ENCODE data around the gene CDHR5. TPM values are rescaled to one million over a fixed set of nuclear protein-coding genes. Genes with fewer than 3 reads are reported as not detected.

Gene CDHR5
- total and polyA plus RNA-seq, 3 experiments from 2014 or later = not detected

- Histone ChIP-seq H3K4me1 (ENCODE audit: insufficient read depth, low read length) (no peaks in the 10 kb centered on the region), H3K4me3 (ENCODE audit: low read length) (no peak overlapping the region), H3K27me3 (ENCODE audit: insufficient read depth, low read length, poor library complexity, severe bottlenecking) (peaks cover 15% of the 10 kb centered on the region), H3K27ac (ENCODE audit: low read depth, low read length) (no peak overlapping the region), H3K36me3 (ENCODE audit: insufficient read depth, low read length) (no peaks in the 10 kb centered on the region), H3K9me3 (ENCODE audit: low read length) (no peaks in the 10 kb centered on the region)
- H3K36me3 Mint-ChIP-seq = peaks cover 0 to 9% (median 0%) of the 10 kb centered on the region in 3 donors
- H3K27me3 Mint-ChIP-seq = peaks cover 21 to 28% of the 10 kb centered on the region in 2 donors
- H3K27ac Mint-ChIP-seq = no peak overlapping the region
- no peaks in the 10 kb centered on the region for H3K9me3 Mint-ChIP-seq
- H3K4me3 Mint-ChIP-seq = peak overlapping the region in 2 of 7 donors; percentile 52 to 56
- peaks cover 4 to 22% (median 6%) of the 10 kb centered on the region in 3 donors for H3K4me1 Mint-ChIP-seq
- ChIA-PET POLR2A (no interaction called here), CTCF (no interaction called here)
- no peak for DNase-seq
Measured at GRCh38 chr11:640021-640706, 15.4 kb upstream of the CDHR5 start.

- no peak for DNase-seq
- H3K4me1 Mint-ChIP-seq = peaks cover 4 to 22% (median 6%) of the 10 kb centered on the region in 3 donors
- POLR2A ChIA-PET = no interaction called here
- H3K4me3 ChIP-seq (ENCODE audit: low read length) = no peak overlapping the region
- no peaks in the 10 kb centered on the region for H3K4me1 ChIP-seq (ENCODE audit: insufficient read depth, low read length)
- H3K27me3 Mint-ChIP-seq = peaks cover 23 to 30% of the 10 kb centered on the region in 2 donors
- H3K27ac ChIP-seq (ENCODE audit: low read depth, low read length) = no peak overlapping the region
- H3K9me3 Mint-ChIP-seq = no peaks in the 10 kb centered on the region
- peaks cover 15% of the 10 kb centered on the region for H3K27me3 ChIP-seq (ENCODE audit: insufficient read depth, low read length, poor library complexity, severe bottlenecking)
- H3K9me3 ChIP-seq (ENCODE audit: low read length) = no peaks in the 10 kb centered on the region
- no peaks in the 10 kb centered on the region for H3K36me3 ChIP-seq (ENCODE audit: insufficient read depth, low read length)
- peaks cover 0 to 9% (median 0%) of the 10 kb centered on the region in 3 donors for H3K36me3 Mint-ChIP-seq
- no peak overlapping the region for H3K27ac Mint-ChIP-seq
- CTCF ChIA-PET = no interaction called here
- H3K4me3 Mint-ChIP-seq = no peak overlapping the region
Measured at GRCh38 chr11:639332-639955, 14.7 kb upstream of the CDHR5 start.

GRCh38 chr11:638631-639331, 14.0 kb upstream of the CDHR5 start:
- no peaks in the 10 kb centered on the region for H3K4me1 ChIP-seq (ENCODE audit: insufficient read depth, low read length)
- Mint-ChIP-seq H3K4me3 (peak overlapping the region in 2 of 7 donors; percentile 9 to 24), H3K9me3 (no peaks in the 10 kb centered on the region), H3K36me3 (peaks cover 0 to 5% (median 0%) of the 10 kb centered on the region in 3 donors), H3K4me1 (peaks cover 4 to 22% (median 6%) of the 10 kb centered on the region in 3 donors), H3K27me3 (peaks cover 23 to 30% of the 10 kb centered on the region in 2 donors), H3K27ac (no peak overlapping the region)
- H3K27ac ChIP-seq (ENCODE audit: low read depth, low read length) = no peak overlapping the region
- no peak for DNase-seq
- peaks cover 15% of the 10 kb centered on the region for H3K27me3 ChIP-seq (ENCODE audit: insufficient read depth, low read length, poor library complexity, severe bottlenecking)
- H3K9me3 ChIP-seq (ENCODE audit: low read length) = no peaks in the 10 kb centered on the region
- no peak overlapping the region for H3K4me3 ChIP-seq (ENCODE audit: low read length)
- no peaks in the 10 kb centered on the region for H3K36me3 ChIP-seq (ENCODE audit: insufficient read depth, low read length)
- CTCF ChIA-PET = interaction anchor here (0.9 kb wide), 1 partner anchor 84 kb away, joined by 3 read pairs; no protein-coding TSS in a partner anchor
- POLR2A ChIA-PET = interaction anchor here (0.7 to 1.4 kb wide), 2 partner anchors 56 to 84 kb away, joined by 3 read pairs; partner anchors contain the start of gene DEAF1

- Histone ChIP-seq H3K27me3 (ENCODE audit: insufficient read depth, low read length, poor library complexity, severe bottlenecking) (peaks cover 15% of the 10 kb centered on the region), H3K27ac (ENCODE audit: low read depth, low read length) (no peak overlapping the region), H3K36me3 (ENCODE audit: insufficient read depth, low read length) (no peaks in the 10 kb centered on the region), H3K4me1 (ENCODE audit: insufficient read depth, low read length) (no peaks in the 10 kb centered on the region), H3K4me3 (ENCODE audit: low read length) (no peak overlapping the region), H3K9me3 (ENCODE audit: low read length) (no peaks in the 10 kb centered on the region)
- DNase-seq = no peak
- H3K4me3 Mint-ChIP-seq = peak overlapping the region in 3 of 7 donors; percentile 43 to 84 (median 44)
- ChIA-PET CTCF (interaction anchor here (0.9 kb wide), 1 partner anchor 85 kb away, joined by 3 read pairs; no protein-coding TSS in a partner anchor), POLR2A (interaction anchor here (0.7 to 1.4 kb wide), 2 partner anchors 57 to 85 kb away, joined by 3 read pairs; partner anchors contain the start of gene DEAF1)
- H3K4me1 Mint-ChIP-seq = peaks cover 4 to 22% (median 6%) of the 10 kb centered on the region in 3 donors
- H3K36me3 Mint-ChIP-seq = peaks cover 0 to 2% (median 0%) of the 10 kb centered on the region in 3 donors
- H3K27me3 Mint-ChIP-seq = peaks cover 23 to 30% of the 10 kb centered on the region in 2 donors
- H3K9me3 Mint-ChIP-seq = no peaks in the 10 kb centered on the region
- no peak overlapping the region for H3K27ac Mint-ChIP-seq
Measured at GRCh38 chr11:637593-638521, 13.1 kb upstream of the CDHR5 start.

GRCh38 chr11:637333-637592, 12.5 kb upstream of the CDHR5 start:
- no peak overlapping the region for H3K27ac Mint-ChIP-seq
- Histone ChIP-seq H3K27me3 (ENCODE audit: insufficient read depth, low read length, poor library complexity, severe bottlenecking) (peaks cover 15% of the 10 kb centered on the region), H3K27ac (ENCODE audit: low read depth, low read length) (no peak overlapping the region), H3K9me3 (ENCODE audit: low read length) (no peaks in the 10 kb centered on the region), H3K4me1 (ENCODE audit: insufficient read depth, low read length) (no peaks in the 10 kb centered on the region), H3K36me3 (ENCODE audit: insufficient read depth, low read length) (no peaks in the 10 kb centered on the region), H3K4me3 (ENCODE audit: low read length) (no peak overlapping the region)
- H3K36me3 Mint-ChIP-seq = peaks cover 0 to 2% (median 0%) of the 10 kb centered on the region in 3 donors
- no peak for DNase-seq
- peak overlapping the region in 3 of 7 donors; percentile 43 to 72 (median 44) for H3K4me3 Mint-ChIP-seq
- H3K9me3 Mint-ChIP-seq = no peaks in the 10 kb centered on the region
- POLR2A ChIA-PET = no interaction called here
- CTCF ChIA-PET = no interaction called here
- H3K27me3 Mint-ChIP-seq = peaks cover 23 to 30% of the 10 kb centered on the region in 2 donors
- peaks cover 4 to 22% (median 6%) of the 10 kb centered on the region in 3 donors for H3K4me1 Mint-ChIP-seq

- peaks cover 15% of the 10 kb centered on the region for H3K27me3 ChIP-seq (ENCODE audit: insufficient read depth, low read length, poor library complexity, severe bottlenecking)
- CTCF ChIA-PET = no interaction called here
- Mint-ChIP-seq H3K4me1 (peaks cover 4 to 22% (median 6%) of the 10 kb centered on the region in 3 donors), H3K27me3 (peaks cover 23 to 30% of the 10 kb centered on the region in 2 donors), H3K36me3 (no peaks in the 10 kb centered on the region), H3K4me3 (peak within 1 kb of the TSS in 4 of 7 donors; percentile 26 to 84 (median 44)), H3K27ac (no peak within 1 kb of the TSS), H3K9me3 (no peaks in the 10 kb centered on the region)
- no peak within 1 kb of the TSS for H3K27ac ChIP-seq (ENCODE audit: low read depth, low read length)
- H3K4me3 ChIP-seq (ENCODE audit: low read length) = no peak within 1 kb of the TSS
- DNase-seq = no peak
- POLR2A ChIA-PET = no interaction called here
- no peaks in the 10 kb centered on the region for H3K9me3 ChIP-seq (ENCODE audit: low read length)
- no peaks in the 10 kb centered on the region for H3K4me1 ChIP-seq (ENCODE audit: insufficient read depth, low read length)
- no peaks in the 10 kb centered on the region for H3K36me3 ChIP-seq (ENCODE audit: insufficient read depth, low read length)
Measured at GRCh38 chr11:636511-637332, 12.0 kb upstream of the CDHR5 start, which contains the start of gene DRD4. TSS of gene DRD4 (plus strand) at chr11:637269. CDS start at chr11:637305, 36 bp downstream.

- Histone ChIP-seq H3K9me3 (ENCODE audit: low read length) (no peaks in the 10 kb centered on the region), H3K36me3 (ENCODE audit: insufficient read depth, low read length) (no peaks in the 10 kb centered on the region), H3K4me3 (ENCODE audit: low read length) (no peak overlapping the region), H3K4me1 (ENCODE audit: insufficient read depth, low read length) (no peaks in the 10 kb centered on the region), H3K27ac (ENCODE audit: low read depth, low read length) (no peak overlapping the region), H3K27me3 (ENCODE audit: insufficient read depth, low read length, poor library complexity, severe bottlenecking) (peaks cover 15% of the 10 kb centered on the region)
- ChIA-PET CTCF (no interaction called here), POLR2A (no interaction called here)
- H3K36me3 Mint-ChIP-seq = no peaks in the 10 kb centered on the region
- peak overlapping the region in 2 of 7 donors; percentile 38 to 61 for H3K4me3 Mint-ChIP-seq
- H3K4me1 Mint-ChIP-seq = peaks cover 4 to 22% (median 6%) of the 10 kb centered on the region in 3 donors
- H3K27ac Mint-ChIP-seq = no peak overlapping the region
- peaks cover 23 to 29% of the 10 kb centered on the region in 2 donors for H3K27me3 Mint-ChIP-seq
- DNase-seq = no peak
- no peaks in the 10 kb centered on the region for H3K9me3 Mint-ChIP-seq
Measured at GRCh38 chr11:635945-636510, 11.3 kb upstream of the CDHR5 start.
